Ovary (tissue), 9 donors: ENCODE data around the gene FCRL5. TPM values are rescaled to one million over a fixed set of nuclear protein-coding genes. Genes with fewer than 3 reads are reported as not detected.

ENCODE experiments used
- DNase-seq, 5 donors: peaks; one replicate each; pipeline ENCODE4 v3.0.0-alpha.2; 2019 to 2020
- H3K27ac ChIP-seq, 2 donors: fragments of 200-600 bp; one replicate each; pipeline versions ENCODE4 v1.5.1 to v1.8.0; 2019 to 2022
- H3K27me3 ChIP-seq: fragments of 200-600 bp; one replicate; pipeline ENCODE4 v1.8.0; 2022
- H3K36me3 ChIP-seq: fragments of 200-600 bp; sonication (generic); one replicate; pipeline ENCODE4 v1.5.1; 2019
- H3K4me1 ChIP-seq: one replicate; pipeline ENCODE4 v1.8.1; 2013; ENCODE audit warnings: mild to moderate bottlenecking, moderate library complexity; ENCODE audit not compliant: insufficient read depth
- H3K4me3 ChIP-seq: fragments of 200-600 bp; sonication (generic); one replicate; pipeline ENCODE4 v1.5.1; 2017
- H3K9me3 ChIP-seq, 2 donors: fragments of 200-600 bp in 1 of 2; sonication (generic) in 1 of 2; one replicate each; pipeline versions ENCODE4 v1.5.1 to v1.8.1; 2013 to 2019; ENCODE audit warnings: mild to moderate bottlenecking in 1 of 2, moderate library complexity in 1 of 2
- EP300 ChIP-seq: sonication (generic); formaldehyde crosslinking; IDR thresholded peaks from one replicate; pipeline ENCODE4 v1.6.1; 2017; ENCODE audit warnings: antibody characterized with exemption
- POLR2A ChIP-seq: fragments of 450-650 bp; IDR thresholded peaks from one replicate; pipeline ENCODE4 v1.6.1; 2017; ENCODE audit warnings: antibody characterized with exemption, mild to moderate bottlenecking, moderate library complexity
- WGBS, 3 donors: extraction: QIAGEN DNeasy Blood & Tissue Kit in 1 of 3; methylation state at CpG; one replicate each; pipeline versions ENCODE4 v1.1.5 to v1.1.7; 2013 to 2017; 5-methylcytosine and 5-hydroxymethylcytosine counted together
- intact Hi-C, 4 donors: fragments of 100-400 bp; cut with DNase I; formaldehyde crosslinking; loops; one replicate each; pipeline versions ENCODE4 v1.11.0 to v1.15.1; 2022 to 2023
- polyA plus RNA-seq, 2 donors: library from polyadenylated mRNA; stranded (reverse); fragments of 200-250 nt in 1 of 2; fragments of 350-450 nt in 1 of 2; fragmentation: Illumina TruSeq in 1 of 2; extraction: RNeasy Lipid Tissue Mini Kit (QIAGEN cat#74804) in 1 of 2; gene quantifications; one replicate each; pipeline ENCODE4 v1.2.3, GENCODE V29; 2013 to 2014
- total RNA-seq, 7 donors: library from RNA; depleted of rRNA in 2 of 7; stranded (reverse); fragments of >200 nt in 2 of 7; fragmentation: NEBNext Ultra II Directional in 3 of 7; extraction: Animal tissue kit (Norgen Biotek cat#: 25700) in 3 of 7; gene quantifications; one replicate each; pipeline versions ENCODE4 v1.1.0 to v1.2.4, GENCODE V29; 2016 to 2023
- TF ChIP-seq, protein P1 (sequence below), 3 donors: fragments of 450-650 bp in 2 of 3; fragments of 200-600 bp in 1 of 3; IDR thresholded peaks; one replicate each; pipeline versions ENCODE4 v1.5.1 to v1.8.0; 2016 to 2022; ENCODE audit warnings: antibody characterized with exemption in 3 of 3, mild to moderate bottlenecking in 1 of 3
- donor health status: DM: no; HTN: no; CAD: no; lungs with moderate emphysema.
- donor health status: DM: no; HTN: no; CAD: no.
- donor health status: Bipolar disorder and iron deficiency.
- donor health status: DM: yes; HTN: yes; CAD: no.
- donor health status: DM: no; HTN: no; CAD: no.
- donor health status: DM: yes; HTN: yes; CAD: no.

FCRL5 gene
- total and polyA plus RNA-seq, 9 donors: 0.10 to 1.2 (median 0.23) TPM; not detected in 2

DNA sequence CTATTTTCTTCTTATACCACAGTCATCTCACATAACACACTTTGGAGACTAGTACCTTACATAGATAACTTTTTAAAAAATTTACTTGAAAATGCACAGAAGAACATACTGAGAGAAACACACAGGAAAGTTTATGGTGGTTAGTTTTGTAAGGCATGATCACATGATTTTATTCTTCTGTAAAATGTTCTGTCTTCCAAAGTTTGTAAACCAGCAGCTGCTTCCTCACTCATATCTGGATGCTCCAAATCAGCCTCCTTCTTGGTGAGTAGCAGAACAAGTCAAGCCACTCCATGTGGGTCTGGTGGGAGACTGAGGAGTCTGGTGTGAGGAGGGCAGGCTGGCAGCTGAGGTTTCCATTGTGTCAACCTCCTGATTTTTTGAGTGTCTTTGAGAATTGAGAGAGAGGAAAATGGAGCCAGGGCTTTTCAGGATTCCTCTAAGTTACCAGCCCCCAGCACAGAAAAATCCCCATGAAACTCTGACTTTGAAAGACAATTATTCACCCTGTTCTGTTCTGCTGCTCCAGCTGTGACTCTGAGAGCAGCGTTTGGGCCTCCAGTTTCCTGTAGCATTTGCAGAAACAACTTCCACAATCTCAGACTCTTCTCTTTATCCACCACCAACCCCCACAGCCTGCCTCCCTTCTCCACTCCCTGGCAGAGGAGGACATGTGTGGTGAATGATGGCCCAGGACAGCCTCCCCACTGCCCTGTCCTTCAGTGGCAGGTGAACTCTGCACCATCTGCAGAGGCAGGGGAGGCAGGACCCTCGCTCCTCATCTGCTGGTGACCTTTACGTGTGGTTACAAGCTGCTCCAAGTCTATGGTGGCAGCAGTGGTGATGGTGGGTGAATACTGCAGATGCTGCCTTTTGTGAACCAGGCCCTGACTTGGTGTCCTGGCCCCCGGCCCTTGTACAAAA is 82.3 kb downstream of the FCRL5 start:
- no peaks in the 10 kb centered on the region for H3K4me1 ChIP-seq
- DNase-seq: no peak
- WGBS, 3 donors: 59 to 70% (median 69%) methylated on average over 4 of the region's 4 CpGs
- TF ChIP-seq POLR2A (no peak), EP300 (no peak)
- TF ChIP-seq, protein P1, sequence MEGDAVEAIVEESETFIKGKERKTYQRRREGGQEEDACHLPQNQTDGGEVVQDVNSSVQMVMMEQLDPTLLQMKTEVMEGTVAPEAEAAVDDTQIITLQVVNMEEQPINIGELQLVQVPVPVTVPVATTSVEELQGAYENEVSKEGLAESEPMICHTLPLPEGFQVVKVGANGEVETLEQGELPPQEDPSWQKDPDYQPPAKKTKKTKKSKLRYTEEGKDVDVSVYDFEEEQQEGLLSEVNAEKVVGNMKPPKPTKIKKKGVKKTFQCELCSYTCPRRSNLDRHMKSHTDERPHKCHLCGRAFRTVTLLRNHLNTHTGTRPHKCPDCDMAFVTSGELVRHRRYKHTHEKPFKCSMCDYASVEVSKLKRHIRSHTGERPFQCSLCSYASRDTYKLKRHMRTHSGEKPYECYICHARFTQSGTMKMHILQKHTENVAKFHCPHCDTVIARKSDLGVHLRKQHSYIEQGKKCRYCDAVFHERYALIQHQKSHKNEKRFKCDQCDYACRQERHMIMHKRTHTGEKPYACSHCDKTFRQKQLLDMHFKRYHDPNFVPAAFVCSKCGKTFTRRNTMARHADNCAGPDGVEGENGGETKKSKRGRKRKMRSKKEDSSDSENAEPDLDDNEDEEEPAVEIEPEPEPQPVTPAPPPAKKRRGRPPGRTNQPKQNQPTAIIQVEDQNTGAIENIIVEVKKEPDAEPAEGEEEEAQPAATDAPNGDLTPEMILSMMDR (IDR thresholded peaks at IDR 0.05): no peak
- no peaks in the 10 kb centered on the region for H3K36me3 ChIP-seq
- no peaks in the 10 kb centered on the region for H3K27me3 ChIP-seq
- no peaks in the 10 kb centered on the region for H3K9me3 ChIP-seq
- no peak overlapping the region for H3K4me3 ChIP-seq
- H3K27ac ChIP-seq: no peak overlapping the region
- intact Hi-C loops: no loop called here

DNA sequence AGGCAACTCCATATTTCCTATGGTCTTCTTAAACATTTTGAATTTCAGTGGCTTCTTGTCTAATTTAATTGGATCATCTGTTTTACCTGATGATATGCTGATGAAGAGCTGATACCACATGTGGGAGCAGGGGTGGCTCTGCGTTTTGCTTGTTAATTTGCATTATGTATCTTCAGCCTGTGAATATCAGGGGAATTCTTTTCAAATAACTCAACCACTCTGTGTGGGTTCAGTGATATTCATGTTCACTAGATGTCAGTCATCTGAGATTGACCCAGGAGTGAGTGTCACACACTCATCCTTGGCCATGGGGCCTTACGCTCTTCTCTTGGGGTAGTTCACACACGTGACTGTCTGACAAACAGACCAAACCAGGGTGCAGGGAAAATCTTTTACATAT is 83.0 kb downstream of the FCRL5 start:
- H3K27ac ChIP-seq: no peak overlapping the region
- no peak overlapping the region for H3K4me3 ChIP-seq
- TF ChIP-seq, protein P1 (IDR thresholded peaks at IDR 0.05): no peak
- TF ChIP-seq EP300 (no peak), POLR2A (no peak)
- no peaks in the 10 kb centered on the region for H3K4me1 ChIP-seq
- H3K9me3 ChIP-seq: no peaks in the 10 kb centered on the region
- 68 to 84% (median 72%) methylated on average over 3 of the region's 3 CpGs for WGBS, 3 donors
- H3K27me3 ChIP-seq: no peaks in the 10 kb centered on the region
- DNase-seq: no peak
- intact Hi-C loops: no loop called here
- H3K36me3 ChIP-seq: no peaks in the 10 kb centered on the region

DNA sequence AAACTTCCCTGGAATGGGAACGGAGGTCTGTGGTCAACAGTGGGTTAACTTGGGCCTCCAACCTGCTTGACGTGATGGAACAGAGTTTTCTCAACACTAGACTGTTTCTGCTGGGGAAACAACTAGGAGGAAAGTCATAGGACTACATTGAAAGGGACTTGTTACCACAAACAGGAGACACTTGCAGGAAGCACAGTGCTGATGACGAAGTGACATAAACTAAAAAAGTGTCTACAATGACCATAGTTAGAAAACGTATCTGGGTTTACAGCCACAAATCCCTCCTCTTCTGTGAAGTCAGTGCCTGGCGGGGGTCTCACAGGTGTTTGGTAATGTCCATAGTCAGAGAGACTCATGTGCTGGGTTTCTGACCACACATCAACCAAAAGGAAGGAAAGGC is 86.3 kb downstream of the FCRL5 start:
- 65 to 75% (median 67%) methylated on average over 5 of the region's 5 CpGs for WGBS, 3 donors
- H3K9me3 ChIP-seq: no peaks in the 10 kb centered on the region
- TF ChIP-seq POLR2A: no peak
- TF ChIP-seq EP300: no peak
- TF ChIP-seq, protein P1 (IDR thresholded peaks at IDR 0.05): no peak
- no peak overlapping the region for H3K4me3 ChIP-seq
- no peak overlapping the region for H3K27ac ChIP-seq
- H3K36me3 ChIP-seq: no peaks in the 10 kb centered on the region
- intact Hi-C loops: no loop called here
- DNase-seq: no peak
- no peaks in the 10 kb centered on the region for H3K27me3 ChIP-seq
- no peaks in the 10 kb centered on the region for H3K4me1 ChIP-seq

Other genes starting within 250 kb of the FCRL5 start
- not detected for gene FCRL4, start 45.6 kb upstream of the FCRL5 start, total RNA-seq
- gene FCRL4, start 45.6 kb upstream of the FCRL5 start, polyA plus RNA-seq: not detected
- gene FCRL3, start 148.3 kb upstream of the FCRL5 start, total RNA-seq: under 1 TPM in 3 of 7 donors, not detected in 4; 0.08 to 0.36 (median 0.11) TPM
- gene FCRL3, start 148.3 kb upstream of the FCRL5 start, polyA plus RNA-seq: under 1 TPM; 0.06 to 0.32 TPM
- gene FCRL2, start 224.6 kb upstream of the FCRL5 start, total RNA-seq: under 1 TPM in 1 of 7 donors, not detected in 6; 0.11 TPM
- gene FCRL2, start 224.6 kb upstream of the FCRL5 start, polyA plus RNA-seq: under 1 TPM in 1 of 2 donors, not detected in 1; 0.12 TPM